HG03025 (cell line): ENCODE results near the gene KCNIP4.

Experiments used
- ATAC-seq: cut with Tn5 transposase; IDR thresholded peaks from one replicate; pipeline ENCODE4 v1.9.1; 2021; ENCODE audit warnings: mild to moderate bottlenecking, moderate library complexity; ENCODE audit not compliant: unreplicated experiment, low FRiP score

Gene KCNIP4

GRCh38 chr4:21628116-21628670 lies 320.4 kb downstream of the KCNIP4 start:
- no peak for ATAC-seq

- ATAC-seq = no peak
These were observed 323.1 kb downstream of the KCNIP4 start for GRCh38 chr4:21625447-21625846.

- no peak for ATAC-seq
These were observed 343.6 kb downstream of the KCNIP4 start for GRCh38 chr4:21605006-21605405.

- ATAC-seq = no peak
These were observed 352.1 kb downstream of the KCNIP4 start for GRCh38 chr4:21596521-21596920.

- ATAC-seq = no peak
These were observed 354.9 kb downstream of the KCNIP4 start for GRCh38 chr4:21593671-21594001.

- no peak for ATAC-seq
These were observed 355.5 kb downstream of the KCNIP4 start for GRCh38 chr4:21592970-21593670.

GRCh38 chr4:21577056-21577455 lies 371.5 kb downstream of the KCNIP4 start:
- no peak for ATAC-seq

GRCh38 chr4:21571100-21571499 lies 377.5 kb downstream of the KCNIP4 start:
- ATAC-seq = no peak

- ATAC-seq = no peak
These were observed 378.9 kb downstream of the KCNIP4 start for GRCh38 chr4:21569638-21570037.

GRCh38 chr4:21555083-21555482 lies 393.5 kb downstream of the KCNIP4 start:
- ATAC-seq = no peak

- no peak for ATAC-seq
These were observed 394.1 kb downstream of the KCNIP4 start for GRCh38 chr4:21554500-21554899.

GRCh38 chr4:21554066-21554465 lies 394.5 kb downstream of the KCNIP4 start:
- no peak for ATAC-seq

GRCh38 chr4:21552455-21552854 lies 396.1 kb downstream of the KCNIP4 start:
- no peak for ATAC-seq

GRCh38 chr4:21544955-21545354 lies 403.6 kb downstream of the KCNIP4 start:
- no peak for ATAC-seq

- no peak for ATAC-seq
These were observed 404.2 kb downstream of the KCNIP4 start for GRCh38 chr4:21544415-21544814.

- no peak for ATAC-seq
These were observed 405.1 kb downstream of the KCNIP4 start for GRCh38 chr4:21543514-21543913.

- ATAC-seq = no peak
These were observed 412.7 kb downstream of the KCNIP4 start for GRCh38 chr4:21535898-21536297.

GRCh38 chr4:21531048-21531447 lies 417.5 kb downstream of the KCNIP4 start:
- ATAC-seq = no peak

GRCh38 chr4:21529214-21529613 lies 419.4 kb downstream of the KCNIP4 start:
- ATAC-seq = no peak

GRCh38 chr4:21522296-21522695 lies 426.3 kb downstream of the KCNIP4 start:
- ATAC-seq = no peak

- no peak for ATAC-seq
These were observed 431.3 kb downstream of the KCNIP4 start for GRCh38 chr4:21517126-21517859.
